GM23338 (cell line): ENCODE data around the gene DMD. TPM values are rescaled to one million over a fixed set of nuclear protein-coding genes. Genes with fewer than 3 reads are reported as not detected.

Experiments used
- ATAC-seq: fragments of 200-7000 bp; cut with Tn5 transposase; 3 replicates; pipeline ENCODE4 v1.9.1; 2020
- DNase-seq: peaks from one replicate; pipeline ENCODE4 v3.0.0-alpha.2; 2015; ENCODE audit warnings: low spot score
- H2AFZ ChIP-seq: fragments of 200-600 bp; sonication (generic); 2 replicates; pipeline ENCODE4 v1.8.0; 2016; ENCODE audit warnings: antibody characterized with exemption, mild to moderate bottlenecking, moderate library complexity
- H3F3A ChIP-seq: fragments of 200-600 bp; sonication (generic); replicated peaks from 2 replicates; pipeline ENCODE4 v1.8.0; 2017; ENCODE audit warnings: antibody characterized with exemption, mixed run types, low read depth
- H3K27ac ChIP-seq: fragments of 200-600 bp; sonication (generic); 2 replicates; pipeline ENCODE4 v1.6.1; 2016; ENCODE audit warnings: low read depth
- H3K27me3 ChIP-seq: fragments of 200-600 bp; sonication (generic); 2 replicates; pipeline ENCODE4 v1.8.0; 2016; ENCODE audit warnings: mild to moderate bottlenecking, mixed run types, moderate library complexity; ENCODE audit not compliant: insufficient read depth
- H3K36me3 ChIP-seq: fragments of 200-600 bp; sonication (generic); 2 replicates; pipeline ENCODE4 v1.8.0; 2016; ENCODE audit warnings: mild to moderate bottlenecking; ENCODE audit not compliant: insufficient read depth
- H3K4me1 ChIP-seq: fragments of 200-600 bp; sonication (generic); 2 replicates; pipeline ENCODE4 v1.8.0; 2016; ENCODE audit warnings: mild to moderate bottlenecking, moderate library complexity; ENCODE audit not compliant: insufficient read depth
- H3K4me2 ChIP-seq: fragments of 200-600 bp; sonication (generic); 2 replicates; pipeline ENCODE4 v1.7.1; 2017; ENCODE audit warnings: mixed run types
- H3K4me3 ChIP-seq: fragments of 200-600 bp; sonication (generic); 2 replicates; pipeline ENCODE4 v1.6.1; 2016; ENCODE audit warnings: mixed run types
- H3K79me2 ChIP-seq: fragments of 200-600 bp; sonication (generic); replicated peaks from 2 replicates; pipeline ENCODE4 v1.8.0; 2017; ENCODE audit warnings: mild to moderate bottlenecking; ENCODE audit not compliant: insufficient read depth
- H3K9me2 ChIP-seq: fragments of 200-600 bp; sonication (generic); 2 replicates; pipeline ENCODE4 v1.8.0; 2017; ENCODE audit not compliant: insufficient read depth
- H4K20me1 ChIP-seq: fragments of 200-600 bp; sonication (generic); replicated peaks from 2 replicates; pipeline ENCODE4 v1.8.0; 2017; ENCODE audit warnings: mild to moderate bottlenecking; ENCODE audit not compliant: insufficient read depth
- H3K27ac Mint-ChIP-seq: 2 replicates; pipeline ENCODE4 v1.8.0; 2020; ENCODE audit warnings: inconsistent platforms, mild to moderate bottlenecking, moderate library complexity, mixed read lengths
- H3K27me3 Mint-ChIP-seq: 3 replicates; pipeline ENCODE4 v1.8.0; 2022; ENCODE audit warnings: low read depth, mild to moderate bottlenecking, moderate library complexity, mixed read lengths, inconsistent platforms; ENCODE audit not compliant: insufficient read depth, poor library complexity
- H3K36me3 Mint-ChIP-seq: 3 replicates; pipeline ENCODE4 v1.8.0; 2021; ENCODE audit warnings: low read depth, mild to moderate bottlenecking, inconsistent platforms, moderate library complexity, mixed read lengths
- H3K4me1 Mint-ChIP-seq: 3 replicates; pipeline ENCODE4 v1.8.0; 2020; ENCODE audit warnings: mild to moderate bottlenecking, inconsistent platforms, mixed read lengths
- H3K4me3 Mint-ChIP-seq: 3 replicates; pipeline ENCODE4 v1.8.0; 2021; ENCODE audit warnings: moderate library complexity, mild to moderate bottlenecking, inconsistent platforms, mixed read lengths
- H3K9me3 Mint-ChIP-seq: 3 replicates; pipeline ENCODE4 v1.8.0; 2020; ENCODE audit warnings: moderate library complexity, mild to moderate bottlenecking, inconsistent platforms, mixed read lengths
- CREB1 ChIP-seq: fragments of 250-450 bp; sonication (Bioruptor Pico); IDR thresholded peaks from 2 replicates; pipeline ENCODE4 v1.5.0; 2020; ENCODE audit warnings: low read depth, mild to moderate bottlenecking, moderate library complexity
- CTCF ChIP-seq, 2 experiments: fragments of 200-600 bp in 1 of 2; sonication (generic) in 1 of 2; conservative IDR thresholded peaks; 2 replicates each; pipeline versions ENCODE4 v1.5.1 to v1.6.1; 2016 to 2017; ENCODE audit warnings: antibody characterized with exemption in 2 of 2, low read depth in 2 of 2, mild to moderate bottlenecking in 2 of 2, moderate library complexity in 1 of 2
- ETS1 ChIP-seq: IDR thresholded peaks from 2 replicates; pipeline ENCODE4 v1.6.1; 2016; ENCODE audit warnings: antibody characterized with exemption
- EZH2 ChIP-seq: fragments of 200-600 bp; sonication (generic); IDR thresholded peaks from one replicate; pipeline ENCODE4 v1.8.0; 2017; ENCODE audit warnings: antibody characterized with exemption, mild to moderate bottlenecking, low read depth; ENCODE audit not compliant: unreplicated experiment
- EZH2phosphoT487 ChIP-seq: fragments of 200-600 bp; sonication (generic); IDR thresholded peaks from one replicate; pipeline ENCODE4 v1.8.1; 2018; ENCODE audit warnings: antibody characterized with exemption; ENCODE audit not compliant: unreplicated experiment
- JUNB ChIP-seq: IDR thresholded peaks from one replicate; pipeline ENCODE4 v1.6.1; 2016; ENCODE audit warnings: antibody characterized with exemption; ENCODE audit not compliant: unreplicated experiment
- NANOG ChIP-seq: IDR thresholded peaks from 2 replicates; pipeline ENCODE4 v1.6.1; 2016; ENCODE audit warnings: antibody characterized with exemption, borderline replicate concordance
- POLR2AphosphoS5 ChIP-seq: IDR thresholded peaks from 2 replicates; pipeline ENCODE4 v1.6.1; 2016; ENCODE audit warnings: antibody characterized with exemption, low read depth
- REST ChIP-seq: IDR thresholded peaks from one replicate; pipeline ENCODE4 v1.6.1; 2018; ENCODE audit warnings: antibody characterized with exemption; ENCODE audit not compliant: unreplicated experiment
- STAT1 ChIP-seq: IDR thresholded peaks from one replicate; pipeline ENCODE4 v1.6.1; 2016; ENCODE audit warnings: antibody characterized with exemption; ENCODE audit not compliant: unreplicated experiment
- ZNF114 ChIP-seq: fragments of 250-450 bp; sonication (Bioruptor Pico); IDR thresholded peaks from 2 replicates; pipeline ENCODE4 v1.5.0; 2020; ENCODE audit warnings: mild to moderate bottlenecking, moderate library complexity
- ZNF331 ChIP-seq: fragments of 250-450 bp; sonication (Bioruptor Pico); IDR thresholded peaks from 2 replicates; pipeline ENCODE4 v1.5.0; 2020; ENCODE audit warnings: low read depth, mild to moderate bottlenecking, moderate library complexity
- ZNF462 ChIP-seq: fragments of 250-450 bp; sonication (Bioruptor Pico); IDR thresholded peaks from 2 replicates; pipeline ENCODE4 v1.5.0; 2020; ENCODE audit warnings: mild to moderate bottlenecking, moderate library complexity
- polyA plus RNA-seq: library from polyadenylated mRNA; unstranded; fragments of >200 nt; fragmentation: Nextera tagmentation; extraction: Ambion mirVana; gene quantifications from 2 replicates; pipeline ENCODE4 v1.2.1, GENCODE V29; 2016
- total RNA-seq: library from RNA; depleted of rRNA; stranded (reverse); fragments of >200 nt; shearing (Covaris generic); gene quantifications from 2 replicates; pipeline ENCODE4 v1.2.3, GENCODE V29; 2014

Gene DMD
- total and polyA plus RNA-seq, 2 experiments from 2014 or later = 4.5 to 7.6 TPM

GRCh38 chrX:32804034-32804433, 407.3 kb downstream of the DMD start:
- peaks cover 11% of the 10 kb centered on the region; the same call in 2 of the 3 replicates for H3K9me3 Mint-ChIP-seq
- no peak overlapping the region for H3K4me3 ChIP-seq
- H3K4me1 ChIP-seq = no peaks in the 10 kb centered on the region
- H3K27ac ChIP-seq = no peak overlapping the region
- no peak overlapping the region for H3K4me3 Mint-ChIP-seq
- no peak overlapping the region for H3K27ac Mint-ChIP-seq
- H3K4me1 Mint-ChIP-seq = no peaks in the 10 kb centered on the region; the same call in 2 of the 3 replicates
- TF ChIP-seq ZNF114 (CRISPR knock-in tag) (no peak), POLR2AphosphoS5 (no peak), CREB1 (CRISPR knock-in tag) (no peak), CTCF (conservative IDR thresholded peaks at IDR 0.05; ENCODE audit: low read depth in 2 of 2) (no peak), ETS1 (no peak), STAT1 (no peak), EZH2phosphoT487 (no peak), JUNB (no peak), REST (no peak), NANOG (no peak), ZNF331 (CRISPR knock-in tag) (no peak), ZNF462 (CRISPR knock-in tag) (no peak), EZH2 (no peak)
- no peak overlapping the region for H3K4me2 ChIP-seq
- H3K36me3 ChIP-seq = no peaks in the 10 kb centered on the region
- no peak overlapping the region for H2AFZ ChIP-seq
- H3F3A ChIP-seq = no peaks in the 10 kb centered on the region
- ATAC-seq (no peak), DNase-seq (no peak)
- H3K9me2 ChIP-seq = no peaks in the 10 kb centered on the region
- no peaks in the 10 kb centered on the region for H3K79me2 ChIP-seq
- H3K36me3 Mint-ChIP-seq = peaks cover 6% of the 10 kb centered on the region; the same call in 2 of the 3 replicates
- H3K27me3 ChIP-seq = no peaks in the 10 kb centered on the region
- no peaks in the 10 kb centered on the region for H4K20me1 ChIP-seq
- no peaks in the 10 kb centered on the region for H3K27me3 Mint-ChIP-seq
